Natural killer cell (primary cell): ENCODE data around the gene MORN2. TPM values are rescaled to one million over a fixed set of nuclear protein-coding genes. Genes with fewer than 3 reads are reported as not detected.

ENCODE experiments used
- ATAC-seq, 3 donors: fragments of 150-1000 bp in 2 of 3; fragments of 200-7000 bp in 1 of 3; cut with Tn5 transposase; 1 replicate in 1 of 3; 2 replicates in 2 of 3; pipeline ENCODE4 v1.10.0; 2021; ENCODE audit warnings: mild to moderate bottlenecking in 2 of 3, moderate library complexity in 2 of 3
- DNase-seq, 2 donors: peaks; one replicate each; pipeline versions ENCODE4 v3.0.0 to v3.0.0-alpha.2; 2013 to 2021; ENCODE audit warnings: mixed read lengths in 1 of 2
- H3K27ac ChIP-seq: one replicate; pipeline ENCODE4 v1.5.1; 2013; ENCODE audit warnings: mild to moderate bottlenecking, low read length
- H3K27me3 ChIP-seq: one replicate; pipeline ENCODE4 v1.6.1; 2013; ENCODE audit warnings: low read length; ENCODE audit not compliant: control insufficient read depth, insufficient read depth
- H3K36me3 ChIP-seq: one replicate; pipeline ENCODE4 v1.6.1; 2013; ENCODE audit warnings: low read length; ENCODE audit not compliant: control insufficient read depth, insufficient read depth
- H3K4me1 ChIP-seq: one replicate; pipeline ENCODE4 v1.6.1; 2013; ENCODE audit warnings: low read length; ENCODE audit not compliant: control insufficient read depth, insufficient read depth
- H3K4me3 ChIP-seq: one replicate; pipeline ENCODE4 v1.5.1; 2013; ENCODE audit warnings: low read length
- H3K9me3 ChIP-seq: one replicate; pipeline ENCODE4 v1.6.1; 2013; ENCODE audit warnings: low read length; ENCODE audit not compliant: control insufficient read depth, insufficient read depth
- H3K27ac Mint-ChIP-seq, 2 donors: one replicate each; pipeline ENCODE4 v1.8.0; 2022; ENCODE audit warnings: mild to moderate bottlenecking in 2 of 2, mixed read lengths in 2 of 2, moderate library complexity in 1 of 2
- H3K27me3 Mint-ChIP-seq, 2 donors: one replicate each; pipeline ENCODE4 v1.8.0; 2022; ENCODE audit warnings: low read depth in 2 of 2, mixed read lengths in 2 of 2
- H3K36me3 Mint-ChIP-seq: one replicate; pipeline ENCODE4 v1.8.0; 2022; ENCODE audit warnings: mixed read lengths
- H3K4me1 Mint-ChIP-seq, 2 donors: one replicate each; pipeline ENCODE4 v1.8.0; 2022; ENCODE audit warnings: mixed read lengths in 2 of 2
- H3K4me3 Mint-ChIP-seq: one replicate; pipeline ENCODE4 v1.8.0; 2022; ENCODE audit warnings: mild to moderate bottlenecking, moderate library complexity, mixed read lengths
- H3K9me3 Mint-ChIP-seq, 2 donors: one replicate each; pipeline ENCODE4 v1.8.0; 2022; ENCODE audit warnings: mixed read lengths in 2 of 2
- WGBS: methylation state at CpG from one replicate; pipeline ENCODE4 v1.1.7; 2013; ENCODE audit warnings: missing lambda C conversion rate; ENCODE audit not compliant: insufficient coverage; 5-methylcytosine and 5-hydroxymethylcytosine counted together
- intact Hi-C: fragments of 100-400 bp; cut with micrococcal nuclease; formaldehyde crosslinking; loops from one replicate; pipeline ENCODE4 v1.14.2; 2022
- total RNA-seq, 4 donors: library from RNA; stranded (reverse); fragments of 120-200 nt in 1 of 4; gene quantifications; one replicate each; pipeline versions ENCODE4 v1.2.3 to v1.2.4, GENCODE V29; 2013 to 2022
- TF ChIP-seq, protein P1 (sequence below): fragments of 200-600 bp; IDR thresholded peaks from one replicate; pipeline ENCODE4 v1.8.0; 2022; ENCODE audit warnings: antibody characterized with exemption

Gene MORN2
- total RNA-seq, 3 donors from 2014 or later (not counting 1 experiment from before 2014, with no cell fraction given): 1.4 to 2.3 (median 1.7) TPM

DNA sequence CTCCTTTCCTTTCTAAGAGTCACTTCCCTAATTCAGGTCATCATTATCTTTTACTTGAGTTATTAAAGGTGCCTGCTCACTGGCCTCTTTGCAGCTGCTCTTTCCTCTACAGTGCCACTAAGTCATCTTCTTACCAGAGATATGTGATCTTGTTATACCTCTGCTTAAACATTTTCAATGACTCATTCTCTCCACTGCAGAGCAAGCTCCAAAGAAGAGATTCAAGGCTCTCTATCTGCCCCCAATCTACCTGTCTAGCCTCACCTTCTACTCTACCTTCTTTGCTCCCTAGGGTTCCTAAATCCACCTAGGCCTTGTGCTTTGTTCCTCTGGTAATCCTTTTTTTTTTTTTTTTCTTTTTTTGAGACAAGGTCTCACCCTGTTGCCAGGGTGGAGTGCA, 17.0 kb downstream of the MORN2 start:
- no peak overlapping the region for H3K27ac Mint-ChIP-seq
- H3K9me3 Mint-ChIP-seq: no peaks in the 10 kb centered on the region
- no peak for DNase-seq
- H3K36me3 ChIP-seq: no peaks in the 10 kb centered on the region
- H3K27ac ChIP-seq: no peak overlapping the region
- no peaks in the 10 kb centered on the region for H3K27me3 ChIP-seq
- peaks cover 6 to 9% of the 10 kb centered on the region in 2 donors for H3K27me3 Mint-ChIP-seq
- ATAC-seq: no peak
- H3K9me3 ChIP-seq: no peaks in the 10 kb centered on the region
- H3K36me3 Mint-ChIP-seq: no peaks in the 10 kb centered on the region
- H3K4me3 Mint-ChIP-seq: no peak overlapping the region
- no peaks in the 10 kb centered on the region for H3K4me1 Mint-ChIP-seq
- TF ChIP-seq, protein P1, sequence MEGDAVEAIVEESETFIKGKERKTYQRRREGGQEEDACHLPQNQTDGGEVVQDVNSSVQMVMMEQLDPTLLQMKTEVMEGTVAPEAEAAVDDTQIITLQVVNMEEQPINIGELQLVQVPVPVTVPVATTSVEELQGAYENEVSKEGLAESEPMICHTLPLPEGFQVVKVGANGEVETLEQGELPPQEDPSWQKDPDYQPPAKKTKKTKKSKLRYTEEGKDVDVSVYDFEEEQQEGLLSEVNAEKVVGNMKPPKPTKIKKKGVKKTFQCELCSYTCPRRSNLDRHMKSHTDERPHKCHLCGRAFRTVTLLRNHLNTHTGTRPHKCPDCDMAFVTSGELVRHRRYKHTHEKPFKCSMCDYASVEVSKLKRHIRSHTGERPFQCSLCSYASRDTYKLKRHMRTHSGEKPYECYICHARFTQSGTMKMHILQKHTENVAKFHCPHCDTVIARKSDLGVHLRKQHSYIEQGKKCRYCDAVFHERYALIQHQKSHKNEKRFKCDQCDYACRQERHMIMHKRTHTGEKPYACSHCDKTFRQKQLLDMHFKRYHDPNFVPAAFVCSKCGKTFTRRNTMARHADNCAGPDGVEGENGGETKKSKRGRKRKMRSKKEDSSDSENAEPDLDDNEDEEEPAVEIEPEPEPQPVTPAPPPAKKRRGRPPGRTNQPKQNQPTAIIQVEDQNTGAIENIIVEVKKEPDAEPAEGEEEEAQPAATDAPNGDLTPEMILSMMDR: no peak
- H3K4me1 ChIP-seq: no peaks in the 10 kb centered on the region
- no peak overlapping the region for H3K4me3 ChIP-seq
- intact Hi-C loops: no loop called here

DNA sequence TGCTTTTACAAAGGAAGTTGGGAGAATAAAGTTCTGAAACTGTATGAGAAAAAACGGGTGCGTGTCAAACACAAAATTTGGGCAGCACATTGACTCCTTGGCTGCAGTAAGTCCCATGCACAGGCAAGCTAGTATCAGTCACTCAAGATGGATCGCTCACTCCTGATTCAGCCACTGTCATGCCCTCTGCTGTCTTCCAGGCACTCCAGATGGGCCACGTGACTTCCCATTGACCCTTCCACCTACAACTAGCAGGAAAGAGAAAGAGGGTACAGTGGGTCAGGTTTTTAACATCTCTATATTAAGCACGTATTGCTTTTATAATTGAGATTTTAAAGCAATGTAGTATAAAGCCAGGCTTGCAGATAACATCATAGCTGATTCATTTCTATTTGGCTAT, 22.5 kb downstream of the MORN2 start:
- DNase-seq: no peak
- H3K27ac ChIP-seq: no peak overlapping the region
- H3K27ac Mint-ChIP-seq: no peak overlapping the region
- no peaks in the 10 kb centered on the region for H3K9me3 ChIP-seq
- WGBS: 91% methylated on average over 4 of the region's 5 CpGs
- no peaks in the 10 kb centered on the region for H3K36me3 ChIP-seq
- no peaks in the 10 kb centered on the region for H3K36me3 Mint-ChIP-seq
- ATAC-seq: no peak
- intact Hi-C loops: no loop called here
- H3K4me1 Mint-ChIP-seq: no peaks in the 10 kb centered on the region
- H3K4me3 Mint-ChIP-seq: no peak overlapping the region
- H3K27me3 Mint-ChIP-seq: peaks cover 3 to 8% of the 10 kb centered on the region in 2 donors
- H3K4me3 ChIP-seq: no peak overlapping the region
- no peaks in the 10 kb centered on the region for H3K4me1 ChIP-seq
- TF ChIP-seq, protein P1: no peak
- no peaks in the 10 kb centered on the region for H3K9me3 Mint-ChIP-seq
- H3K27me3 ChIP-seq: no peaks in the 10 kb centered on the region

DNA sequence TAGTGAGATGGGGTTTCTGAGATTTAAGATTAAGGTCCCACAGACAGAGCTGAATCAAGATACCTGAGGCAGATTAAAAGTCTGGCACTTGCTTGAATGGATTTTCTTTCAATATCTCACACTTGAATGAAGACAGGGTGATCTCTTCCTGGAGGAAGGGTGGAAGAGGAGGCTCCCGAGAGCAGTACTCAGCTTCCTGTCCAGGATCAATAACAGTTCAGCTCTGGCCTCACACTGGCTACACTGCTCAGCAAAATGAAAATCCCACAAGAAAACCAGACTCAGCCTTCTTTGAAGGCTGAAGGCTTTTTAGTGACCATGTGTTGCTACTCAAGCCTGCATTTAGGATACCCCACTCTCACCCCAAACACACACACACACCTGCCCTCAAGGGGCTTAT, 24.9 kb downstream of the MORN2 start:
- H3K9me3 Mint-ChIP-seq: no peaks in the 10 kb centered on the region
- no peak overlapping the region for H3K27ac Mint-ChIP-seq
- intact Hi-C loops: no loop called here
- no peak overlapping the region for H3K4me3 Mint-ChIP-seq
- no peak for DNase-seq
- H3K27me3 Mint-ChIP-seq: peaks cover 3 to 8% of the 10 kb centered on the region in 2 donors
- H3K27ac ChIP-seq: no peak overlapping the region
- TF ChIP-seq, protein P1: no peak
- ATAC-seq: no peak
- no peaks in the 10 kb centered on the region for H3K36me3 ChIP-seq
- H3K27me3 ChIP-seq: no peaks in the 10 kb centered on the region
- WGBS: 90% methylated on average over 1 of the region's 1 CpG
- H3K9me3 ChIP-seq: no peaks in the 10 kb centered on the region
- H3K4me1 ChIP-seq: no peaks in the 10 kb centered on the region
- no peak overlapping the region for H3K4me3 ChIP-seq
- H3K36me3 Mint-ChIP-seq: no peaks in the 10 kb centered on the region
- no peaks in the 10 kb centered on the region for H3K4me1 Mint-ChIP-seq

DNA sequence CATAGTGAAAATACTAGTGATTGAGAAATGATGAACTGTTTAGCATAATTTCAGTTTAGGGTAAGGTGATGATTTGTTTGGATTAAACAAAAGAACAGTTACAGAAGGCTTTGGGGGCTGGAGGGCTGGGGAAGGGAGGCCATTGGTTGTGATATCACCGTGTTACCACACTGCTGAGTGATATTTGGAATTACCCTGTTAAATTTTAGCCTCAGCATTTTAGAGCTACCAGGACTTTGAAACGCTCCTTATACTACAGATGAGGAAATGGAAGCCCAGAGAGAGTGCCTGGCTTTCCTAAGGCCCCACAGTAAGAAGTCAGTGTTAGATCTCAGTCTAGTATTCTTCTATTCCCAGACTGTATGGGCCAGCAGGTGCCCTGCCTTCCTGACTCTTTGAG, 29.5 kb downstream of the MORN2 start:
- H3K4me1 Mint-ChIP-seq: no peaks in the 10 kb centered on the region
- Histone ChIP-seq H3K4me1 (no peaks in the 10 kb centered on the region), H3K36me3 (no peaks in the 10 kb centered on the region), H3K4me3 (no peak overlapping the region), H3K9me3 (no peaks in the 10 kb centered on the region), H3K27me3 (no peaks in the 10 kb centered on the region), H3K27ac (no peak overlapping the region)
- intact Hi-C loops: no loop called here
- no peaks in the 10 kb centered on the region for H3K36me3 Mint-ChIP-seq
- ATAC-seq: no peak
- no peak overlapping the region for H3K27ac Mint-ChIP-seq
- WGBS: 80% methylated on average over 2 of the region's 2 CpGs
- H3K27me3 Mint-ChIP-seq: no peaks in the 10 kb centered on the region
- TF ChIP-seq, protein P1: no peak
- DNase-seq: no peak
- H3K9me3 Mint-ChIP-seq: no peaks in the 10 kb centered on the region
- H3K4me3 Mint-ChIP-seq: no peak overlapping the region
